Lung microvascular endothelial cell (primary cell): ENCODE measurements around the gene NR2C2AP. TPM values are rescaled to one million over a fixed set of nuclear protein-coding genes. Genes with fewer than 3 reads are reported as not detected.
"Not testable (repeated sequence)": the region's sequence is repeated elsewhere in the genome, so short reads cannot be mapped to it uniquely, and the experiment has no call there.

Experiments used
- DNase-seq, 2 donors: peaks; one replicate each; pipeline versions ENCODE4 v3.0.0 to v3.0.0-alpha.2; 2010; ENCODE audit warnings: low read depth in 2 of 2
- total RNA-seq: library from RNA; depleted of rRNA; stranded (reverse); fragments of >200 nt; gene quantifications from 2 replicates; pipeline ENCODE4 v1.2.1, GENCODE V29; 2014

NR2C2AP gene
- total RNA-seq, 1 donor from 2014 or later, result 8.5 TPM

DNA sequence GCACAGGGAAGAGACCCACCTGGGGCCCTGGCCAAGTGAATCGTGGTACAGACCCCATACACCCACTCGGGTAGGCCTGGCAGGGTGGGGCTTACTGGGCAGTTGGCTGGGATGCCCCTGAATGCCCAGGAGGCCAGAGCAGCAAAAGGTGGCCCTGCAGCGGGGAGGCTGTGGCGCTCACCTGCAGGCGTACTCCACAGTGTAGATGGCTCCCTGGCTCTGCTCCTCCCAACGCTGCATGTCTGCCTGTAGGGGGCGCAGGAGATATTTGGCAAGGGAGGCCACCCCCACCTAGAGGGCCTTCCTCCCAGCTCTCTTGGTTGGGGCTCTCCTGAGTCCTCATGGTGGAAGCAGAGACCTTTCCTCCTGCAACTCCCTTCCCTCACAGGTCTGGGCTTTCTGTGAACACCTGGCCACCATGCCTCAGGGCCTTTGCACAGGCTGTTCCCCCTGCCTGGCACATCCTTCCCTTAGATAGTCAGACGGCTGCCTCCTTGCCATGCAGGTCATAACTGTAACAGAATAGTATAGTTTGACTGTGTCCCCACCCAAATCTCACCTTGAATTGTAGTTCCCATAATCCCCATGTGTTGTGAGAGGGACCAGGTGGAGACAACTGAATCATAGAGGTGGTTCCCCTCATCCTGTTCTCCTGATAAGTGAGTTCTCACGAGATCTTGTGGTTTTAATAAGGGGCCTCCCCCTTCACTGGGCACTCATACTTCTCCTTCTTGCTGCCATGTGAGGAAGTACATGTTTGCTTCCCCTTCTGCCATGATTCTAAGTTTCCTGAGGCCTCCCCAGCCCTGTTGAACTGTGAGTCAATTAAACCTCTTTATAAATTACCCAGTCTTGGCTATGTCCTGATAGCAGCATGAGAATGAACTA, 17.1 kb downstream of the NR2C2AP start:
- peak; percentile 56 to 70 for DNase-seq

DNA sequence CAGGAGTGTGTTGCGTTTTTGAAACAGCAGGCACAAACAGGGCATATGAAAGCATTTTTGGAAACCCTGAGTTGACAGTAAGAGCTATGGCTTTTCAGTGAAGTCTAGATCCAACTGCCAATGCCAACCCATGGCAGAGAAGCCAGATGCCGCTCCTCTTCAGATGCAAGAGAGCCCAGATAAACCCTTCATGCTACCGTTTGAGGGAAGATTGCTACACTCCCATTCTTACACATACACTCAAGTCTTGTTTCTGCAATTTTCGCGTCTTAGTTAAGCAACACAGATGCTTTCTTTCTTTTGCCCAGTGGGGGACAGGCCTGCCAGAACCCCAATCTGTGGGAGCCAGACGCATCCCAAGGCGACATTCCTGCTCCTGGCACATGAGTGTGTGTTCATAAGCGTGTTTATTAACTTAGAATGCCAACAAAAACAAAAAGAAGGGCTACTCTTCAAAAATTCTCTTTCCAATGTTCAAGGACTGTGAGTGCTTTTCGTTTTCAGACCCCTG, 21.7 kb downstream of the NR2C2AP start:
- no peak for DNase-seq

DNA sequence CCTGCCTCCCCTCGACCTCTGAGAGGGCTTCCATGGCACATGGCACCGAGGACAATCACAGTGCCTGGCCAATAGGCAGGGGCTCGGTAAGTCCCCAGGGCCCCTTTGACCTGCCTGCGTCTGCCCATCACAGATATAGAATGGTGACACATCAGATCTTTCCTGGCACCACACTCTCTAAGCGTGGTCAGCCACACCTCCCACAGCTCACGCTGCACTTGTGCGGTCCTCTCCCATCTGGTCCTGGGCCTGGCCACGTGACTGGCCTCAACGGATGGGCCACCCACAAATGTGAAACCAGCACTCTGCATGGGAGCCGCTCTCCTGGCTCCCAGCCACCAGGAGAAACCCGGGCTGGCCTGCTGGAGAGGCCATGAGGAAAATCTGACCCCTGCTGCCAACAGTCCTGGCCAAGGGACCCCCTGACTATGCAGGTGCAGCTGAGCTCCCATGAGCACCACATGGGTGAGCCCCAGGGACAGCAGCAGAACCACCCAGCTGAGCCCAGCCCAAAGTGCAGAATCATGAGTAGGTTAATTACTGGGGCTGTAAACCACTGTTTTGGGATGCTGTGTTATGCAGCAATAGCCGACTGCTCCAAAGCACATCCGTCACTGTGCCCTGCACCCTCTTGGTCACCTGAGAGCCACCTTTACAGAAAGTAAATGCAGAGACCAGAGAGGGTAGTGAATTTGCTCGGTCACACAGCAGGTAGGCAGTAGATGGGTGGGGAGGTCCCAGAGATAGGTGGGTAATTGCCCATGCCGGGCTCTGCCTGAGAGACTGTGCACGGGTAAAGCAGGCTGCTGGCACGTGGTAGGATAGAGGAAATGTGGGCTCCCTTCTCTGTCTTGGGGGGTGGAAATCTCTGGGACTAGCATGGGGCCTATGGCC, 23.4 kb downstream of the NR2C2AP start:
- peak in 1 of 2 donors; percentile 12 for DNase-seq

DNA sequence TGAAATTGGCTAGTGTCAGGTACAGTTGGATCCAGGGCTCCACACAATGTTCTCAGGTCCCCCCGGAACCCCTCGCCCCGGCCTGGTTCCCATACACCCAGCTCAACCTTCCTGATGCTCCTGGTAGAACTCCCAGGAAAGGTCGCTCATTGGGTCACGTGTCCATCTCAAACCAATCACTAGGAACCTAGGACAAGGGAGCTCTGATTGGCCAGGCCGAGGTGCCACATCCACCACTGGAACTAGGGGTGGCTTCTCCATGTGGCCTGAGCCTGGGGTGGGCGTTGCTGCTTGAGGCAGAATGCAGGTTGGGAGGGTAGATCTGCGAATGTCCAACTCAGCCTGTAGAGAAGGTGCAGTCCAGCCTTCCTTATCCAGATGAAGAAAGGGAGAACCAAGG, 26.3 kb downstream of the NR2C2AP start:
- DNase-seq, result no peak

DNA sequence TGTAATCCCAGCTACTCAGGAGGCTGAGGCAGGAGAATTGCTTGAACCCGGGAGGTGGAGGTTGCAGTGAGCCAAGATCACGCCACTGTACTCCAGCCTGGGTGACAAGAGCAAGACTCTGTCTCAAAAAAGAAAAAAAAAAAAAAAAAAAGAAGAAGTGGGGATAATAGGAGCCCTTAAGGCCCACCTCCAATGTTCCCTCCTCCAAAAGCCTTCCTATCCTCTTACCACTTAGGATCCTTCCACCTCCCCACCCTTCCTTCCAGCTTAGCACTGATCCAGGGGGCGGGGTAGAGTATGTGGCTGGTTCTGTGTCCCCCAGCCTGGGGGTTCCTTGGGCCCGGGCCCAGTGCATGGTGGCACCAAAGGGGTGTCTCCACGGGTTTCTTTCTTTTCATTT, 30.0 kb downstream of the NR2C2AP start:
- not testable (repeated sequence) for DNase-seq

DNA sequence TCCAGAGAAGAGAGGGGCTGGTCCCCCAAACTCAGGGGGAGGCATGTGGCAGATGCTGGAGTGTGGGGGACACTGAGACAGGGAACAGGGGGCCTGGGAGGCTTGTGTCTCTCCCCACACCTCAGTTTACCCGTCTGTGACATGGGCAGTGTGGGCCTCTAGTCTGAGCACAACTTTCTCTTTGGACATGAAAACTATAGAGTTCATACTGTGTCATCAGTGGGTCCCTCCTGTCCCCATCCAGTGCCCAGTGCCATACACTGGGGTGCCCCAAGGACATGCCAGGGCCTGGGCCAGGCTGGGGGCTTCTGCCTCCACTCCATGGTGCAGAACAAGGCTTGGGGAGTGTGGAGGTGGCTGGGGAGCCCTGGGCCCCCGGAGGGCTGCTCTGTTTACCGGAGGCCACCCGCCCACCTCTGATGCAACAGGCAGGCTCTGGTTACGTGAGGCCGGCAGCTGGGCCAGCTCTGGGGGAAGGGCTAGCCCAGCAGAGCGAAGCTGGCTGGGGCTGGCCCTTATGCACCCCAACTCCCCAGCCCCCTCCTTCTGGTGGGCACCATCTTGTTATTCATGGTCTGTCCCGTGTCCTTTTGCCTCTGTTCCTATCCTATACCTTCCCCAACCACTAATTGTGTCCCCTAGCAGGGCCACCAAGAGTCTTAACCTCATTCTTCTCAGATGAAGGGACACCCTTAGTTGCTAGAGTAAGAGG, 31.2 kb downstream of the NR2C2AP start:
- no peak for DNase-seq

DNA sequence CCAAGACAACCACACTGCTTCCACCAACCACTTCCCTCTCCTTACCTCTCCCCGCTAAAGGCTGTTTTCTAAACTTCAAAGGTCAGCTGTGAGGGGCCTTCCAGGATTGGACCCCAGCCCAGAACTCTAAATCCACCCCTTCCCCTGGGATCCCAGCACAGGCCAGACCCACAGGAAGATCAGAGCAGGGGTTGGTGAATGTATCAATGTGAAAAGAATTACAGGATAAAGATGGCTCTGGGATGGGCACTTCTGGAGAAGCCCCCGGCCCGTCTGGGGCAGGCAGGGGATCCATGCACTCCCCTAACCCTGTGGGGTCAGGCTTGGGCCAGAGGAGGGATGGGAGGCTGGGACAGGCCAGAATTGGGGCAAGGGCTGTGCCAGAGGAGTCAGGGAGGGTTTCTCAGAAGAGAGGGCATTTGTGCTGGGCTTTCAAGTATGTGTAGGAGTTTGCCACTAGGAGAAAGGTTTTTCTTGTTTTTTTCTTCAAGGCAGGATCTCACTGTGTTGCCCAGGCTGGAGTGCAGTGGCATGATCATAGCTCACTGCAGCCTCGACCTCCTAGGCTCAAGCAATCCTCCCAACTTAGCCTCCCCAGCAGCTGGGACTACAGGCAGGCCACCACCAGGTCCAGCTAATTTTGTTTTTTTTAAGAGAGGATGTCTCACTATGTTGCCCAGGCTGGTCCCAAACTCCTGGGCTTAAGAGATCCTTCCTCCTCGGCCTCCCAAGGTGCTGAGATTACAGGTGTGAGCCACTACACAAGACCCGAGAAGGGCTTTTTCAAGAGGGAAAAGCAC, 32.1 kb downstream of the NR2C2AP start:
- DNase-seq, result no peak

DNA sequence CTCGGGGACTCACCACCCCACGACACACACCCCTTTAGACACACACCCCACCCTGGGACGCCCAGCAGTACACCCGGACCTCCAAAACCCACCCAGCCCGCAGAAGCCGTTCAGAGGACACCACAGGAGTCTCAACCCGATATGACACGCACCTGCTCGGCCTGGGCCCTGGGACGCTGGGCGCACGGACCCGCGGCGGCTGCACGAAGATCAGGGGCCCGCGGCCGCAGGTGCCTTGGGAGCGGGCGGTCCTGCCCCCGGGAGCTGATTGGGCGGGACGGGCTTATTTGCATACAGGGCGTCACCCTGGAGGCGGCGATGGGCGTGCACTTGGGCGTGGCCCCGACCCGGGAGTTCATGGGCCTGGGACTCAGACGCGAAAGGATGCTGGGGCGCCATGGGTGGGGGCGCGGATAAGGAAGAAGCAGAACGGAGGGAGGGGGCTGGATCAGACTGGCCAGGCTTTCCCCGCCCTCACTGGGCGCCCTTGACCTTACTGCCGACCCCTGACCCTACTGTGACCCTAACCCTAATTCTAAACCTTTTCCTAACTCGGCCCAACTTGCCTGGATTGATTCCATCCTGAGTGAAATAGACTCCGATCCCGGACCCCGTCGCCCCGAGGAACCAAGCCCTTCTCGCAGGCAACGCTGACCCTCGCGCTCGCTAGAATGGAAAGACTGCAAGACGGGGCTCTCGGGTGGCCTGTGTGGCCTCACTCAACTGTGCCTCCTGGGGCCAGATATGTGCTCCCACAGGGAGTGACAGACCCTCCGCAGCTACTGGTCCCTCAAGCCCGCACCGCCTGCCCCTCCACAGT, 33.0 kb downstream of the NR2C2AP start, which contains the start of gene MEF2B:
MEF2B (minus strand) TSS at position 211 of the 820 bp plus-strand sequence. CDS start 19,528 bp downstream, outside the sequence.
- peak; percentile 61 to 75 for DNase-seq

DNA sequence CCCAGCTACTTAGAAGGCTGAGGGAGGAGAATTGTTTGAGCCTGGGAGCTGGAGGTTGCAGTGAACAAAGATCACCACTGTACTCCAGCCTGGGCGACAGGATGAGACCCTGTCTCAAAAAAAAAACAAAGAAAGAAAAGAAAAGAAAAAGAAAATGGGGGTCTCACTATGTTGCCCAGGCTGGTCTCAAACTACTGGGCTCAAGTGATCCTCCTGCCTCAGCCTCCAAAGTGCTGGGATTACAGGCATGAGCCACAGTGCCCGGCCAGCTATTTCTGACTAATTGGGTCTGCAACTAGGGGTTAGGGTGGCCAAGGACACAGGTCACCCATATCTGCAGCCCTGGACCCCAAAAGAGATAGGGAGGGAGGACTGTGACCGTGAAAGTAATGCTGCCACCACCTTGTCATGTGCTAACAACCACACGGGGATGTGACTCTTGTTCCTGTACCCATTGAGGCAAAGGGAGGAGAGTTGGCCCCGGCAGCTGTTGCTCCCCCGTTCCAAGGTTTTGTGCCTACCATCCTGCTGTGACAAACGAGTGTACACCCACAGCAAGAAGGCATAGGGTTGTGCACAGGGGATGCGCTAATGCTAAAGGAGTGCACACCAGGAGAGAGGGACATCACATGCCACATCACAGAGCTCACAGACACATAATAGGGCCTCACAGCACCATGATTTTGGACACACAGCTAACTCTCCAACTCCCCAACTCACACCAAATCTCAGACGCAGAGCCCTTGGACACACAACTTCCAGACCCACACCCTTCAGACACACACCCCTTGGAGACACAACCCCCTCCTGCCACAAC, 33.8 kb downstream of the NR2C2AP start:
- no peak for DNase-seq

DNA sequence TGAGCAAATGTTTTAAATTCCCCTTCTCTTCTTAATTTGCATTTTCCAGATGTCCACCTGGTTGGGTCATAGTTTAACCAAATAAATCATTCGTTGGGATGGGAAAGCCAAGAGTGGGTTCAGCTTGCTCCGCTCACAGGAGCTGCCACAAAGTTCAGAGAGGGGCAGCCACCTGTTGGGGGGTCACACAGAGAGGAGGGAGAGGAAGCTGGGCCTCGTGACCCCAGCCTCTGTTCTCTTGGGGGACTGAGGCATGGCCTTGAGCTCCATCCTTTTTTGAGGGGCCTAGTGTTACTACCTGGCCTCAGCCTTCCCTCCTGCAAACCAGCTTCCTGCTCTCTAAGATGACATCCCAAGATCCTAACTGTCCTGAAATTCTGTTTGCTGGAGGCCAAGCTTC, 35.6 kb downstream of the NR2C2AP start:
- no peak for DNase-seq

DNA sequence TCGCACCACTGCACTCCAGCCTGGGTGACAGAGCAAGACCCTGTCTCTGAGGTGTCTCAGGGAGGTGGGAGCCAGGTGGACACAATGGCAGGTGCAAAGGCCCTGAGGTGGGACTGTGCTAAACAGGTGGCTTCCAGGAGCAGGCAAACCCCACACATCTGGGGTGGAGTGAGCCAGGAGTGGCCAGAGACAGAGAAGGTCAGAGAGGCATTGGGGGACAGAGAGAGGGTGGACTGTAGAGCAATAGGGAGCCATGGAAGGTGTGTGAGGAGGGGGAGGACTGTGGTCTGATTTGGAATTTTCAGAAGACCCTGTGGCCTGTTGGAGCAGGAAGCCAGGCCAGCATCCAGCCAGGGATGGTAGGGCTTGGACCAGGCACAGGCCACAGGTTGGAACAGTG, 37.8 kb downstream of the NR2C2AP start:
- no peak for DNase-seq

DNA sequence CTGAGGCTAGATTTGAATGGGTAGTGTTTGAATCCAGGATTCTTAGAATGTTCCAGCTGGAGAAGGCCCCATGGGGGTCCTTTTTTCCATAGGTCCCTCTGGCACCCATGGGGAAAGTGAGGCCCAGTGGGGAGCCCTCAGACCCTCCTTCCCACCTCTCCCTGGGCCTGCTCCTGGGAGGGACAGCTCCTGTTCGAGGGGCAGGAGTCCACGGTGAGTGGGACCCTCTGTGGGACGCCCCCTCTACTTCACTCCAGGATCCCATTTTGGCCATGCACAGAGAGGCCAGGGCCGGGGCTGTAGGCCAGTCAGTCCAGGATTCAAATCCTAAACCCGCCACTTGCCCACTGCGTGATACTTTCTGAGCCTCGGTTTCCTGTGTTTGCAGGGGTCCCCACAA, 40.7 kb downstream of the NR2C2AP start:
- DNase-seq, result no peak

DNA sequence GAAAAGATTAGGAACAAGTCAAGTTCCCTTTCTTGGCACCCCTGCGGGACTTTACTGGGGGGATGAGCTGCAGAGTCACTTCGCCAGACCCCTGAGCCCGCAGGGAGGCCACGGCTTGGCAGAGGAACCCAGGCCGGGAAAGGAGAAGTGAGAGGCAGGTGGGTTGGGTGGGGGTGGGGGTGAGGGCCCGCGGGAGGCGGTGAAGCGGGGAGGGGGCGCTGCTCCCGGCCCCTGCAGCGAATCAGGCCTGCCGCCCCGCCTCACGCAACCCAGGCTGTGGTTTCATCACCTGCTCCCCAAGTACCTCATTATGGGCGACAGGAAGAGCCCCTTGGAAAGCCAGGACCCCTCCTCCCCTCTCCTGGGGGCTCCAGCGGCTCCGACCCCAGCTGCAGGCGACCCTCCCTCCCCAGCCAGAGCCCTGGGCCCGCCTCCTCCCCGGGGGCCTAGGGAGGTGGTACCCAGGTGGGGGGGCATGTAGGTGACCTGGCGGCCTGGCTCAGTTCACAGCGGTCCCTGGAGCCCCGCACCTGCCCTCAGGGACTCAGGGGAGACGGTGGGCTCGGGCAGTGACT, 42.7 kb downstream of the NR2C2AP start:
- no peak for DNase-seq

DNA sequence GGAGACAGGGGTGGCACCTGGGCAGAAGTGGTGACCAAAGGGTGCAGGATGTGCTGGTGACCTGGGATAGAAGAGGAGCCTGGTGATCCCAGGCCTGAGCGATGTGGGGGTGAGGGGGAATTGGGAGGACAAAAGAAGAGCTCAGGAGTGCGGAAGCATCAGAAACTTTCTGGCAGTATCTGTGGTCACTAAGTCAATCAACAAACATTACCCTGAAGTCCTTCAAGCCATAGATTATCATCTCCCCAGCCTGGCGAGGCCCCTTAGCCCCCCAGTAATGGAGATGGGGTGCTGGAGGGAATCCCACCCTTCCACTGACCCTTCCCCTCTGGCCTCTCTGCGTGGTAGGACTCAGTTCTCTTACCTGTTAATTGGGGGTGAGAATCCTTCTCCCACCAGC, 43.7 kb downstream of the NR2C2AP start:
- DNase-seq, result no peak

DNA sequence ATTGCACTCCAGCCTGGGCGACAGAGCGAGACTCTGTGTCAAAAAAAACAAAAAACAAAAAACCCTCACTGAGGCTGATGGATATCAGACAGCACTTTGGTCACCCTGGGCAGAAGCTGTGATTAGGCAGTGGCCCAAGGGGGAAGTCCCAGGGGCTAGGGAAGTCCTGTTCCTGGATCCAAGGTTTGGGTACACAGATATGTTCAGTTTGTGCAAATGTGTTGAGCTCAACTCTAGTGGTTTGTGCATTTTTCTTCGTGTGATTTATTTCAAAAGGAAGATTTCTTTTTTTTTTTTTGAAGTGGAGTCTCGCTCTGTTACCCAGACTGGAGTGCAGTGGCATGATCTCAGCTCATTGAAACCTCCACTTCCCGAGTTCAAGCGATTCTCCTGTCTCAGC, 45.4 kb downstream of the NR2C2AP start:
- no peak for DNase-seq

DNA sequence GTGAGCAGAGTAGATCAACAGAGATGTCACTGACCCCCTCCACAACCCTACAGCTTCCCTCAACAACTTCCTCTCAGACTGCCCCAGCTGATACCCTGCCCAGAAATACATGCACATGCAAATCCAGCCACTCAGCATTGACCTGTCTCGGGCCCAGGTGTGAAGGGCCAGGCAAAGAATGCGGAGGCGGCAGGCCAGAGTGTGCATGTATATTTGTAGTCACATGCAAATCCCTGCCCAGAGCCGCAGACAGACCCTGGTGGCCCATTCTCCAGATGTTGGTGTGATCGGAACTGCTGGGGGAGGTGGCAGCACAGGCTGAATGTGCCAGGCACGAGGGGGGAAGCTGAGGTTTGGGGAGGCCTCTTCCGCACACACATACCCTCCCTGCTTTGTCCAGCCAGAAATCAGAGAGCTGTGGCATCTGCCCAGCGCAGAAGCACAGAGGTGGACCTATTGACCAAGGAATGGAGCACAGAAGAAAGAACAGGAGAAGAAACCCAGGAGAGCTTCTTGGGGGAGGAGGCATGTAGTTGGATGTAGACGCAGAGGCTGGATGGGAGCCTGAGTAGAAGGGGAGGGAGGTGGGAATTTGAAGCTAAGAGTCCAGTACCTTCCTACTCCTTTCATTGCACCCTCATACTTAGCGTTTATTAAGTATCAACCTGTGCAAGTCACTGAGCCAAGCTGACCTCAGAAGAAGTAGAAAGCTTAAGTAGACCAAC, 47.6 kb downstream of the NR2C2AP start:
- no peak for DNase-seq

DNA sequence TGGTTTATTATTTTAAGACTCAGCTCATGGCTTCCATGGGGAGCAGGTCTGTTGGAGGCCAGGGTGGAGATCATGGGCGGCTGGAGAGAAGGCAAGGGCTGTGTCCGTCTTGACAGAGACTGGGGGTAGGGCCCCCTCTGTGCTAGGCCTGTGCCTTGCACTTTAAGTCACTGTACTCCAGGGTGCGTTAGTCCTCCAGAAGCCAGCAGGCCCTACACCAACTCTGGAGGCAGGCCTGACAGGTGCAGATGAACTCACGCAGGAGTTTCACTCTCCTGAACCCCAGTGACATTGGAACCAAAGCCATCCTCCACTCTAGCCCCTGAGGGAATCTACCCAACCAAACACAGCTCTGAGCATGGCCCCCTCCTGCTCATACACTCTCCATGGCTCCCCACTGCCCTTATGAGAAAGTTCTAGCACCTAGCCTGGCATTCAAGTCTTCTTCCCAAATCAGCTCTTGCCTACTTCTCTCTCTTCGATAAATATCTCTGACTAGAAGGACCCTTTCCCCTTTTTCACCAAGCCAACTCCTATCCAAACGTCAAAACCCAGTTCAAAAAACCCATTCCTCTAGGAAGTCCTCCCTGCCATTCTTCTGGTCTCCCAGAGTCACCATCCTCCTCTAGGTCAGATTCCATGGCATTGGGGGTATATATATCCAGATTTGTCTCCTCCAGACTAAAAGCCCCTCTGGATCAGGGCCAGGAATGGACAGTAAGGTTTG, 48.3 kb downstream of the NR2C2AP start:
- DNase-seq, result no peak
